NCI-H1092 treated with DMSO at 0.1 percent for 48 hours (cell line): Measurements from ENCODE around the gene MECR.

ENCODE experiments used
- DNase-seq: peaks from one replicate; lab custom pipeline; 2025; lab: John Stamatoyannopoulos, UW

MECR gene

GRCh38 chr1:29230553-29231378 is at the start of gene MECR:
Gene MECR, minus strand, starts transcription at chr1:29230934. Its CDS starts 28 bp downstream, at chr1:29230906.
- peak; percentile 94 for DNase-seq

GRCh38 chr1:29279951-29280391 is 49.2 kb upstream of the MECR start:
- DNase-seq = no peak

GRCh38 chr1:29279406-29279805 is 48.7 kb upstream of the MECR start:
- no peak for DNase-seq

GRCh38 chr1:29278124-29278523 is 47.4 kb upstream of the MECR start:
- no peak for DNase-seq

- DNase-seq = no peak
These were observed 44.7 kb upstream of the MECR start for GRCh38 chr1:29275435-29275834.

- DNase-seq = no peak
These were observed 41.6 kb upstream of the MECR start for GRCh38 chr1:29272147-29272907.

- no peak for DNase-seq
These were observed 41.0 kb upstream of the MECR start for GRCh38 chr1:29271724-29272123.

- no peak for DNase-seq
These were observed 40.3 kb upstream of the MECR start for GRCh38 chr1:29270929-29271521.

- no peak for DNase-seq
These were observed 38.6 kb upstream of the MECR start for GRCh38 chr1:29269382-29269781.

GRCh38 chr1:29267321-29268070 is 36.8 kb upstream of the MECR start:
- DNase-seq = no peak

- DNase-seq = no peak
These were observed 36.2 kb upstream of the MECR start for GRCh38 chr1:29266912-29267311.

- DNase-seq = no peak
These were observed 34.1 kb upstream of the MECR start for GRCh38 chr1:29264773-29265389.

GRCh38 chr1:29260531-29260930 is 29.8 kb upstream of the MECR start:
- no peak for DNase-seq

- DNase-seq = no peak
These were observed 29.2 kb upstream of the MECR start for GRCh38 chr1:29259802-29260441.

GRCh38 chr1:29258976-29259801 is 28.5 kb upstream of the MECR start:
- DNase-seq = no peak

- no peak for DNase-seq
These were observed 27.6 kb upstream of the MECR start for GRCh38 chr1:29258189-29258975.

- peak; percentile 87 for DNase-seq
These were observed 26.5 kb upstream of the MECR start for GRCh38 chr1:29256979-29257804.

- no peak for DNase-seq
These were observed 25.7 kb upstream of the MECR start for GRCh38 chr1:29256394-29256793.
